ENCODE measurements around the gene MPST.

DNA sequence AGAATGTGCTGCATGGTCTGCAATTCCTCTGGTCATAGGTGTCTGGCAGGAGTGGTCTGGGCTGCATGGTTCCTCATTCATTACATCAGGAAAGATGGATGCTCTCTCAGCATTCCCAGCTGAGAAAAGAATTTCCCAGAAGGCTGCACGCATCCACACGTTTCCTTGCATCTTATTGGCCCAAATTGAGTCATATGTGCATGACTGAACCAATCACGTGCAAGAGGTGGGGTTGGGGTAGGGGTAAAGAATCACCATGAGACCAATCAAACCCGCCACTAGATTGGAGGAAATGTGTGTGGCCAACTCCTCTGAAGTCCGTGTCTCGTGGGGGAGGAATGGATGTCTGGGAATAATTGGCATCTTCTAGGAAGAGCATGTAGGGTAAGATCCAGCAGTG is 29.1 kb upstream of the MPST start:
- TF ChIP-seq, protein P1, sequence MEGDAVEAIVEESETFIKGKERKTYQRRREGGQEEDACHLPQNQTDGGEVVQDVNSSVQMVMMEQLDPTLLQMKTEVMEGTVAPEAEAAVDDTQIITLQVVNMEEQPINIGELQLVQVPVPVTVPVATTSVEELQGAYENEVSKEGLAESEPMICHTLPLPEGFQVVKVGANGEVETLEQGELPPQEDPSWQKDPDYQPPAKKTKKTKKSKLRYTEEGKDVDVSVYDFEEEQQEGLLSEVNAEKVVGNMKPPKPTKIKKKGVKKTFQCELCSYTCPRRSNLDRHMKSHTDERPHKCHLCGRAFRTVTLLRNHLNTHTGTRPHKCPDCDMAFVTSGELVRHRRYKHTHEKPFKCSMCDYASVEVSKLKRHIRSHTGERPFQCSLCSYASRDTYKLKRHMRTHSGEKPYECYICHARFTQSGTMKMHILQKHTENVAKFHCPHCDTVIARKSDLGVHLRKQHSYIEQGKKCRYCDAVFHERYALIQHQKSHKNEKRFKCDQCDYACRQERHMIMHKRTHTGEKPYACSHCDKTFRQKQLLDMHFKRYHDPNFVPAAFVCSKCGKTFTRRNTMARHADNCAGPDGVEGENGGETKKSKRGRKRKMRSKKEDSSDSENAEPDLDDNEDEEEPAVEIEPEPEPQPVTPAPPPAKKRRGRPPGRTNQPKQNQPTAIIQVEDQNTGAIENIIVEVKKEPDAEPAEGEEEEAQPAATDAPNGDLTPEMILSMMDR (IDR thresholded peaks at IDR 0.05; ENCODE audit: low read depth, low read length, poor library complexity, severe bottlenecking) = no peak
- no peak for TF ChIP-seq EZH2phosphoT487 (IDR thresholded peaks at IDR 0.05; ENCODE audit: borderline replicate concordance, low read length)
